ENCODE results near the gene PLPP3.
"Not testable (repeated sequence)": the region's sequence is repeated elsewhere in the genome, so short reads cannot be mapped to it uniquely, and the experiment has no call there.

PLPP3 gene

DNA sequence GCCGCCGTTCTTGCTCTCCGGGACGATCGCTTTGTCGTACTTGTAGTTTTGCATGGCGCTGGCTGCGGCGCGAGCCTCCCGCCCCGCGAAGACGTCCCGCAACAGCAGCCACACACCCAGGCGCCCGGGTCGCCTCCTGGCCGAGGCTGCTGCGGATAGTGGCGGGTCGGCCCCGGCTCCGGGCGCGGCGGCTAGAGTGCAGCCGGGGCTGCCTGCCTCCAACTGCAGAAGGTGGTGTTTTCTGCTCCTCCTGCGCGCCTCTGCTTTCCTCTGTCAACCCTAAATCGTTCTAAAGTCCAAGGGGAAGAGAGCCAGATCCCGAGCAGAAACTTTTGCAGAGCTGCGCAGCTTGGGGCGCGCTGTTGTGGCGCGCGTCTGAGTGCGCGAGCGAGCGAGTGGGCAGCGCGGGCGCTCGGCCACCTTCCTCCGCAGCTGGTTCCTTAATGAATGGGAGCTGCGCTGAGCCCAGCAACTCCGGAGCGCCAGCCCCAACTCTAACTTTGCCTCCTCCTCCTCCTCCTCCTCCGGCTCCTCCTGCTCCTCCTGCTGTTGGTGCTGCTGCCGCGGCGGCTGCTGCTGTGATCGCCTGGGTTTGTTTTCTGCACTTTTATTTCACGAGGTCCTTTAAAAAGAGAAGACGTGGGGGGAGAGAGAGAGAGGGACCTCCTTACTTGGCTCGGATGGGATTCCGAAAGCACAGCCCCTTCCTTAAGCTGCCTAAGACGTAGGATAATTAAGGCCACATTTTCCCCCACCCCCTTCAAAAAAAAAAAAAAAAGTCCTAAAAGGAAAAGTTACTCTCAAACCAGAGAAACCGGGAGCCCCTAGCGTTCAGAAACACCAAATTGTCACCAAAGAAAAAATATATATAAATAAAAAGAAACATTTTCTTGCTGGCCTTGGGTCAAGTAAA, at the start of gene PLPP3:
Gene PLPP3 (minus strand): TSS at position 601 of the 913 bp plus-strand sequence. CDS start 547 bp downstream, at position 54.
- no peak for DNase-seq

DNA sequence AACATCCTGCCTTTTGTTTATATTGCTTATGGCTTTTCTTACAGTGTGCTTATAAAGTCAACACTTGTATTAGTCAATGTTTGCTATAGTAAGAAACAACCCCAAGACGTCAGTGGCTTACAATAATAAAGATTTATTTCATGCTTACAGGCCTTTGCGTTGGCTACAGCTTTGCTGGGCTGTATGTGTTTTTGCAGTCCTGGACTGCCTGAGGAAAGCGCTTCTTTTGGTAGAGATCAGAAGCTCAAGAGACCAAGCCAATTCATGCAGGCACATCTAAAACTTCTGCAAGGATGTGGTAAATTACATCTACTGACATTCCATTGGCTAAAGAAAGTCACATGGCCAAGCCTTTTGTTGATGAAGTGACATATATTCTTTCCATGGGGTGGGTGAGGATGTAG, 48.3 kb upstream of the PLPP3 start:
- no peak for DNase-seq

DNA sequence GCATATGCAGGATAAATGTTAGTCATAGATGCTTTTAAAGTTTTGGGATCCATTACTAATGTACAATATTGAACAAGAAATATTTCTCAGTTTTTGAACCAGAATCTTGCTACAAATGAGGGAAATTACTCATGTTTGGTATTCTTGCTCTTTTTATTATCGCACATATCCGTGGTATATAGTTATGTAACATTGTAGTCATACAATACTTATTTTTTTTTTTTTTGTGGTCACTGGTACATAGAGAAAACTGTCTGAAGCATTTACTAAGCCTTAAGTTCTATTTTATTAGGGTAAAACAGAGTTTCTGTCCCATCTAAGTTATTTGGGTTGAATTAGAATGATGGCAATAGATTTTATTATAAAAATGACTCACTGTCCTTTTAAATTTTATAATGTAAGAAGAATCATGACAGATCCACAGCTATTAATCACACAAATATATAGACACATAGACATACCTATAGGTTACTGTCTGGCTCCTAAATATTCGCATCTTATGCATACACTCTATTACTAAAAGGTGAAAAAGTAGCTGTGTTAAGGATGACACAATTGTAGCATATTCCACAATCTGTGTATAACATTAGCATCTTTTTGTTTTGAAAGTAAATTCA, 47.8 kb upstream of the PLPP3 start:
- no peak for DNase-seq

DNA sequence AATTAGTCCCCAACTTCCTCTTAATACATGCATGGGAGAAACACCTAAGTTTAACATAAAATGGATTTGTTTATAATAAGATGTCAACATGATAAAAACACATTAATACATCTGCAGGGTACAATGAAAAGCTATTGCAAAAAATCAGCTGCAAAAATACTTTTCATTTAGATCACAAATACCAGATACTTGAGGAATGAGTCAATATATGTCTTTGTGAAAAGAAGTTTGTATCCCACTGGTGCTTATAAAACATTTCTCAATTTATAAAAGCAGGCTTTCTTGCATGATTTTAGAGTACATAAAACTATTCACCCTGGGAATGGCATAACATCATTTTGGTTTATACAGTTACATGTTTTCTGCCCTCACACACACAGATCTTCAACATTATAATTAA, 47.2 kb upstream of the PLPP3 start:
- no peak for DNase-seq

DNA sequence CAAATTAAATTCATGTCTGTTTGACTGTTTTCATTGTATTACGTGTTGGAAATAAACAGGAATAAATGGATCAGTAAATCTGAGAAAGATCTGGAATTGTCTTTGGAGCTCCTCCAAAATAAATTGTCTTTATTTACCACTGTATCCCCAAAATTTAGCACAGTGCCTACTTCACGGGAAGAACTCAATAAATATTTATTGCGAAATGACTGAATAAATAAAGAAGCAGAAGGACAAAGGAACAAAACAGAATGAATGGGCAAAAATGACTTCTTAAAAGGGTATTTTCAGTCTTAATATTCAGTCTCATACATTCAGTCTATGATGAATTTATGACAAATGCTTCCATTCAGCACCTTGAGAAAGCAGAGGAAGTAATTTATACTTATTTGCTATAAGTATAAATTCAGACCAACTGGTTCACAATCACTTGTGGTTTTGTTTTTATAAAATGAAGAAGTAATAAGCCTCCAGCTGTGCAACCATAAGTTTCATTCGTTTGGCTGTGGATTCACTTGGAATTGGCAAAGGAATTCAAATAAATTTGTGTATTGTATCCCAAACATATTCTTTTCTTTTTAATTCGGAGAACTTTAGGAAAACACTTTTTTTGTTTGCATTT, 46.6 kb upstream of the PLPP3 start:
- no peak for DNase-seq

DNA sequence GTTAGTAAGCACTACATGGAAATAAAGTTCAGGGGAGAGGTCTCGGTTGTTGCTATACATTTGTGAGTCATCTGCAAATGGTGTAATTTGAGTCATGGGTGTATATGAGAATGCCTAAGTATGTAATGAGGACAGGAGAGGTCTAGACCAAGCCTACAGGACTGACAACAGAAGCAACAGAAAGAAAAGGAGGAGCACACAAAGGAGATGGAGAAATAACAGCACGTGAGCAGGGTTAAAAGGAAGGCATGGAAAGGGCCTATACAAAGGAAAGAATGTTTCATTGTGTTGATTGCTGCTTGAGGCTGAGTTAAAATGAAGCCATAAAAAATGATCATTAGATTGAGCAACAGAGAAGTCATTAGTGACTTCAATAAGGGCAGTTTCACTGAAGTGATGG, 37.8 kb upstream of the PLPP3 start:
- no peak for DNase-seq

DNA sequence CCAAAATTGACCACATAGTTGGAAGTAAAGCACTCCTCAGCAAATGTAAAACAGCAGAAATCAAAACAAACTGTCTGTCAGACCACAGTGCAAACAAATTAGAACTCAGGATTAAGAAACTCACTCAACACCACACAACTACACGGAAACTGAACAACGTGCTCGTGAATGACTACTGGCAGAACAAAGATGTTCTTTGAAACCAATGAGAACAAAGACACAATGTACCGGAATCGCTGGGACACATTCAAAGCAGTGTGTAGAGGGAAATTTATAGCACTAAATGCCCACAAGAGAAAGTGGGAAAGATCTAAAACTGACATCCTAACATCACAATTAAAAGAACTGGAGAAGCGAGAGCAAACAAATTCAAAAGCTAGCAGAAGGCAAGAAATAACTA, 31.4 kb upstream of the PLPP3 start:
- DNase-seq, result not testable (repeated sequence)

DNA sequence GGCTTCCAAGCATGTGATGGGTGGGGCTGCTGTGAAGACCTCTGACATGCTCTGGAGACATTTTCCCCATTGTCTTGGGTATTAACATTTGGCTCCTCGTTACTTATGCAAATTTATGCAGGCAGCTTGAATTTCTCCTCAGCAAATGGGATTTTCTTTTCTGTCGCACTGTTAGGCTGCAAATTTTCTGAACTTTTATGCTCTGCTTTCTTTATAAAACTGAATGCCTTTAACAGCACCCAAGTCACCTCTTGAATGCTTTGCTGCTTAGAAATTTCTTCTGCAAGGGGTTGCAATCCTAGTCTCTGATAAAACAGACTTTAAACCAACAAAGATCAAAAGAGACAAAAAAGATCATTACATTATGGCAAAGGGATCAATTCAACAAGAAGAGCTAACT, 30.7 kb upstream of the PLPP3 start:
- not testable (repeated sequence) for DNase-seq

DNA sequence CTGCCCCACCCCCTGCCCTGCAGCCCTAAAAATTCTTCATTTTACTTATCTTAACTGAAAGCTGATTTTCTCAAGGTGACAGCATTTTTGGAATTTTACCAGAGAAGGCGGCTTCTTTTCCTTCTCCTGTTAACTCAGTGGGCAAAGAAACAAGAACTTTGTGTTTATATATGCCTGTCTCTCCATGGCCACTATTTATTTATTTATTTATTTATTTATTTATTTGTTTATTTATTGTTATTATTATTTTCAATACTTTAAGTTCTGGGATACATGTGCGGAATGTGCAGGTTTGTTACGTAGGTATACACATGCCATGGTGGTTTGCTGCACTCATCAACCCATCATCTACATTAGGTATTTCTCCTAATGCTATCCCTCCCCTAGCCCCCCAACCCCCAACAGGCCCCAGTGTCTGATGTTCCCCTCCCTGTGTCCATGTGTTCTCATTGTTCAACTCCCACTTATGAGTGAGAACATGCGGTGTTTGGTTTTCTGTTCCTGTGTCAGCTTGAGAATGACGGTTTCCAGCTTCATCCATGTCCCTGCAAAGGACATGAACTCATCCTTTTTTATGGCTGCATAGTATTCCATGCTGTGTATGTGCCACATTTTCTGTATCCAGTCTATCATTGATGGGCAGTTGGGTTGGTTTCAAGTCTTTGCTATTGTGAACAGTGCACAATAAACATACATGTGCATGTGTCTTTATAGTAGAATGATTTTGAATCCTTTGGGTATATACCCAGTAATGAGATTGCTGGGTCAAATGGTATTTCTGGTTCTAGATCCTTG, 16.2 kb upstream of the PLPP3 start:
- not testable (repeated sequence) for DNase-seq

DNA sequence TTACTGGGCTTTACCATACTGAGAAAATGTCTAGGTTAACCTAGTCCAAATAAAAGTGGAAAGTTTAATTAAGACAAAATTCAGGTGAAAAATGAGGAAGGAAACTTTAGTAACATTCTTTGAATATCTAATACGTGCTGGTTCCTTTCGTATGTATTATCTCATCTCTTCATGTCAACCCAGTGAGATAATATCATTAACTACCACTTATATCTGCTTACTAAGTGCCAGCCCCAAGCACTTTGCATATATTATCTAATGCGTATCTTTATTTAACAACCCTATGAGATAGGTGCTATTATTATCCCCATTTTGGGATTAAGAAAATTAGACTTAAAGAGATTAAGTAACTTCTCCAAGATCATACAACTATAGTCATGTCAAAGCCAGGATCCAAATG, 12.5 kb upstream of the PLPP3 start:
- DNase-seq, result no peak

DNA sequence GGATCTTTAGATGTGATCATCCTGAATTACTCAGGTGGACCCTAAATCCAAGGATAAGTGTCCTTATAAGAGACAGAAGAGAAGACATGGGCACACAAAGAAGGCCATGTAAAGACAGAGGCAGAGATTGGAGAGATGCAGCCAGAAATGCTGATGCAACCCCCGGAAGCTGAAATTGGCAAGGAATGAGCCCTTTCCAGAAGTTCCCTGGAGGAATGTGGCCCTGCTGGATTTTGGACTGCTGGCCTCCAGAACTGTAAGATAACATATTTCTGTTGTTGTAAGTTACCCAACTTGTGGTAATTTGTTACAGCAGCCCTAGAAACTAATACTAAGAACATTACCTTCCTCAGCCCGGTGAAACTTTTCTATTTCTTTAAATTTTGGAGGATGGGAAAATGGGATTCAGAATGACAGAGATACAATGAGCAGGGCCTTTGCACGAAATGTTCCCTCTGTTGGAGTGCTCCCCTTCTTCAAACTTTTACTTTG, 11.2 kb upstream of the PLPP3 start:
- no peak for DNase-seq

DNA sequence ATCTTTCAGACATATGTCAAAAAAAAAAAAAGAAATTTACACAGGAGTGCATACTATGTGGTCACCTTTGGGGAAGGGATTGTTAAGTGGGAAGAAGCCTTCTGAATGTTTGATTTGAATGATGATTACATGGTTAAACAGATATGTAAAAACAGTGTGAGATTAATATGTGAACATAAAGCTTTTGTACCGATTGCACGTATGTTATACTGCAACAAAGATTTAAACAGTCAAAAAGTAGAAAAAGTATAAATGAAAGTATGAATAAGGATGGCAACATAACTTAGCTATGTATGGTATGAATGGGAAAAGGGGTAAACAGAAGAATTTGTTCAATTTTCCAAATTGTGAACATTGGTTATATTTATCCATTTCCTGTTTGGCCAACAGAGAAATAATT, 10.0 kb upstream of the PLPP3 start:
- no peak for DNase-seq

DNA sequence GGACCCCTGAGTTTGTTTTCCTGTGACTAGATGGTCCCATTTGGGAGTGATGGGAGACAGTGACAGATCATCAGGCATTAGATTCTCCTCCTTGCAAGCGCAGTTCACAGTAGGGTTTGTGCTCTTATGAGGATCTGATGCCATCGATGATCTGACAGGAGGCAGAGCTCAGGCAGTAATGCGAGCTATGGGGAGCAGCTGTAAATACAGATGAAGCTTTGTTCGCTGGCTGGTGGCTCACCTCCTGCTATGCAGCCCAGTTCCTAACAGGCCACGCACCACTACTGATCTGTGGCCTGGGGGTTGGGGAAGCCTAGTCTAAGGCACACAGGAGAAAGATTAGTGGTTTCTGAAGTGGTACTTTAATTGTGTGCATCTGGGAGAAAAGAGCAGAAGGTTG, 7.1 kb upstream of the PLPP3 start:
- DNase-seq, result no peak

DNA sequence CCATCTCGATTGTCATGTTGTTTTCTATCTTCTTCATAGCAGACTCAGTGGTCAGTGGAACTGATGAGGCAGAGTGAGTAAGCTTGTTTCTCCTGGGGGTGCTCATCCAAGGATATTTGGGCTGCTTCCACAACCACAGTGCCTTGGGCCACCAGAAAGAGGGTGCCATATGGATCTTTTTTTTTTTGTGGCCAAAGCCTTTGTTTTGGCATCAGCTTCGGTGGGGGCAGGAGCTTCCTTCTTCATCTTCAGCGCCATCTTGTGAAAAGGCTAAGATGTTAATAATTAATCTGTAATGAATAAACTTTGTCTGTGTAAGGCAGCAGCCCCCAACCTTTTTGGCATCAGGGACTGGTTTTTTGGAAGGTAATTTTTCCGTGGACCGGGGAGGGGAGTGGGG, 6.6 kb upstream of the PLPP3 start:
- DNase-seq, result no peak

DNA sequence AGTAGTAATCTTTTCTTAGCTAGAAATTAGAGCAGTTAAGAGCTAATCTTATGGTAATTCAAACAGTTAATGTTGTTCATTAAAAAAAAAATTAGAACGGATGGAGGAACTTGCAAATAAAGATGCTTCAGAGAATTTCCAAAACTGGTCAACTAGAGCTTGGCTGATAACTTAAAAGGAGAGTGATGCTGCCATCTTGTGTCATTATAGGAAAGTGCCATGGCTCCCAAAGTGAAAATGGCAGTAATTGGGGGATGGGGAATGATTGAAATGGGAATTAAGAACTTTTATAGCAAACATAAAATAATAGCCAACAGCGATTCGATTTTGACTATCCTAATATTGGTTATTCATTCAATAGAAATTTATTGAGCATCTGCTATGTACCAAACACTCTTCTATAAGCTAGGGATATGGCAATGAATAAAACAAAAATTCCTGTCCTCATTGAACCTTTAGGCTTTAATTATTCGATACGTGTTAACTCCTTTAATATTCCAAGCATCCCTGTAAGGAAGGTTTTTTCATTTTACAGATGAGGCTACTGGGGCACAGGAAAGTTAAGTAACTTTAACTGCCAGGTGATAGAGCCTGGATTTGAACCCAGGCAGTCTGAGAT, 5.7 kb upstream of the PLPP3 start:
- no peak for DNase-seq

DNA sequence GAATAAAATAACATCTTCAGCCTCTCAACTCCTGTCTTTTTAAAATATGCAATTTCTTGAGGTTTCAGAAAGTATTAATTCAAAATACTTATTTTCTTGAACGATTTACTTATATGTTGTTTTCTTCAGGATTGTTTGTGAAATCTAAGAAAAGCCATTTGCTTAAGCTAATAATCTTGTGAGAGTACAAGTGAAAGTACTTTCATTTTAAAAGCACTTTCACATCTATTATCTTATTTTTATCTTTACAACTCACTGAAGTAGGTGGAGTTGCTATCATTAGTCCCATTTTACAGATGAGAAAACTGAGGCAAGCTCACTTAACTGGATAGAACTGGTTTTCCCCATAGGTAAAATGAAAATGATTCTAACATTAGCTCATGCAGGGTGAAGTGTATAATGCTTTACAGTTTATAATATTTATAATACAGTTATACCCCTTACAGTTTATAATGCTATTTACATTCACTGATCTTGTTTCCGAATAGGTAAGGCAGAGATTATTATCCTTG, 4.7 kb upstream of the PLPP3 start:
- no peak for DNase-seq

DNA sequence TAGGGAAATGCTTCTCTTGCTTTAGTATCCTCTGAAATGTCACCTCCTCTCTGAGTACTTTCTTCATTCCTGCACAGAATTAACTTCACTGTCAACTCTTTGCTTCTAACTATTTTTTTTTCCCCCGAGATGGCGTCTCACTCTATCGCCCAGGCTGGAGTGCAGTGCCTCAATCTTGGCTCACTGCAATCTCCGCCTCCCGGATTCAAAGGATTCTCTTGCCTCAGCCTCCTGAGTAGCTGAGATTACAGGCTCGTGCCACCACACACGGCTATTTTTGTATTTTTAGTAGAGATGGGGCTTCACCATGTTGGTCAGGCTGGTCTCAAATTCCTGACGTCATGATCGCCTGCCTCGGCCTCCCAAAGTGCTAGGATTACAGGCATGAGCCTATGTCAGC, 1.4 kb upstream of the PLPP3 start:
- DNase-seq, result no peak

DNA sequence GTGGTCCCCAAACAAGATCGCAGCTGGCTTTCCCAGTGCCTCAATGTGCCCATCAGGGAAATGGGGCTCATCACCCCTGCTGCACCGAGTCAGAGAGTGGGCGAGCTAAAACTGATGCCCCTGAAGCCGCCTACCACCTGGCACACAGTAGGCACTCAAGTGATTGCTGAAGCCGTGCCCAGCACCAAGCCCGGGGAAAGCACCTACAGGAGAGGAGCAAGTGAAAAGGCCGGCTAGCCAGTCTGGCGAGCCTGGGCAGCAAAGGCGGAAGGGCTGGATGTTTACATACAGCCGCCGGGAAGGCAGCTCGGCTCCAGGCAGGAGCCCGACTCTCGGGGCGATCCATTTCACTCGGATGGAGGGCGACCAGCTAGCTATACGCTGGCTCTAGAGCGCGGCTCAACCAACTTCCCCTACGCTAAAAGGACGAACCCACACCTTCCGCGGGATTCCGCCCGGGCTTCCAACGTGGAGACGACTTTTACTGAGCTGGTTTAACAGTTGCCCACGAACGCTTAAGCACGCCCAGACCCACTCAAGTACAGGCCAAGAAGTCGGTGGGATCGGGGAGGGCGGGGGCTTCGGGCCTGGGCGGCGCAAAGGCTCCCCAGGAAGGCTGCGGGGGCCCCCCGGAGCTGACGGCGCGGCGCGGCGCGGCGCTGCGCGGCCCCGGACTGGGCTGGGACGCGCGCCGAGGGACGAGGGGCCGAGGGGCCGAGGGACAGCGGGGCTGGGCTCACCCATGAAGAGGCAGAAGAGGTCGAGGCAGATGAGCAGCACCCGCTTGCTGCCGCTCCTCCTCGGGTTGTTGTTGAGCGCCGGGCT, 1.0 kb downstream of the PLPP3 start:
- no peak for DNase-seq

DNA sequence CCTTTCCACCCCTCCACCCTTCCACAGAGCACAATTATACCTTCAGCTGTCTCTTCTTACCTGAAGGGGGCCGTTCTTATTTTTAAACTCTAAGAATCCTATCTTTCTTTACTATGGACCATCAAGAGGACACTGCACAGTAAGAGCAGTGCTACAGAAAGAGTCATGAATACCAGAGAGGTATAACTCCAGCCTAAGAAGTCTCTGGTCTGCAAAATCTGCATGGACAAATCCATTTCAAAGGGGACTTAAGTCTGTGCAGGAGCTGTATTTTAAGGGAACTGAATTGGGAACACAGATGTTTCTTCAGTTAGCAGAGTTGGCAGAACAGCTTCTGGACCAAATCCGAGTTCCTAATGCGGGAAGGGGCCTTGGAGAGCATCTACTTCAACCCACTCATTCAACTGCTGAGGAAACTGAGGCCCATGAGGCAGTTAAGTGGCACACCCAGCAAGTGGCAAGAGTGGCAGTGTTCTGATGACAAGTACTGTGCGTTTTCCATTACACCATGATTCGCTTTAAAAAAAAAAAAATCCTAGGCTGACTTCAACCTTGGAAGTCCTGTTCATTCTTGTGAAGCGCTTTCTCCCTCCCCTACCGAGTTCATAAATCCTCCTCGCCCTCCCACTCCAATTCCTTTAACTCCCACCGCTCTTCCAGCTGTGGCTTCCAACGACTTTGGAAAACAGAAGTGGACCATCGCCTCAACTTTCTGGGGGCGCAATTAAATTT, 1.8 kb downstream of the PLPP3 start:
- no peak for DNase-seq

DNA sequence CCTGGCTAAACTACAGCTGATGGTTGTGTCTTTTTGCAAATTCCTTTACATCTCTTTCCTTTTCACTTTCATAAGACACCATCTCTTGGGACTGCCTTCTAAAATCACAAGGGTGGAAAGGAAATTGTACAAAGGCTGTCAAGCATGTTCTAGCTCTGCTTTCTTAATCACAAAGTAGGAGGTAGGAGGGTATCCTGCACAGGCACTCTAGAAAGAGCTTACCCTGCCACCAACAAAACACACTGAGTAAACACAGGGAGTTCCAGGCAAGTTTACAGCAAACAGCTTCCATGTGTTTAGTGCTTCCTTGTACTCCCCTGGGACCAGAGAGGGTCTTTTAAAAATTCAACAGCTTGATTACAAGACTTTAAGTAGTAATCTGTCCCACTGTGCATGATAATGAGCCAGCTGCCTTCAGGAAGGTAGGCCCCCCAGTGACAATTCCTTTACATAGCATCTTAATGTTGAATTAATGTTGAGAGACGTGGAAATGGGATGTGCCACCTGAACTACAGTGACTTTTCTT, 2.4 kb downstream of the PLPP3 start:
- DNase-seq, result no peak

Data from GF-D8 (cell line).